HEK293T (cell line): ENCODE data around the gene TECR.

Experiments
- CTCF ChIA-PET: fragments of 350-600 bp; formaldehyde crosslinking; extraction: SDS; loops from one replicate; lab custom pipeline; 2021; ENCODE audit warnings: antibody characterized with exemption, inconsistent platforms; lab: Yijun Ruan, JAX
- POLR2A ChIA-PET: fragments of 350-600 bp; formaldehyde crosslinking; extraction: SDS; loops from one replicate; lab custom pipeline; 2020; ENCODE audit warnings: antibody characterized with exemption, inconsistent platforms; lab: Yijun Ruan, JAX
- DNase-seq: peaks from one replicate; pipeline ENCODE4 v3.0.0; 2012; ENCODE audit warnings: mixed read lengths; ENCODE audit errors: extremely low spot score
- ARNT ChIP-seq: fragments of 450-650 bp; IDR thresholded peaks from 2 replicates; pipeline ENCODE4 v1.6.1; 2017; ENCODE audit warnings: mild to moderate bottlenecking
- FOXA1 ChIP-seq: fragments of 450-650 bp; IDR thresholded peaks from 2 replicates; pipeline ENCODE4 v1.6.1; 2016; ENCODE audit warnings: mild to moderate bottlenecking
- FOXM1 ChIP-seq: fragments of 450-650 bp; IDR thresholded peaks from 2 replicates; pipeline ENCODE4 v1.6.1; 2017; ENCODE audit warnings: mild to moderate bottlenecking, borderline replicate concordance
- HDGF ChIP-seq: fragments of 450-650 bp; IDR thresholded peaks from 2 replicates; pipeline ENCODE4 v1.6.1; 2017; ENCODE audit warnings: antibody characterized with exemption, borderline replicate concordance
- NFRKB ChIP-seq: fragments of 450-650 bp; IDR thresholded peaks from 2 replicates; pipeline ENCODE4 v1.6.1; 2016; ENCODE audit warnings: mild to moderate bottlenecking, moderate library complexity
- ZNF384 ChIP-seq: fragments of 450-650 bp; IDR thresholded peaks from 2 replicates; pipeline ENCODE4 v1.6.1; 2016
- TF ChIP-seq, protein P1 (sequence below): fragments of 450-650 bp; IDR thresholded peaks from 2 replicates; pipeline ENCODE4 v1.6.1; 2016

Gene TECR

DNA sequence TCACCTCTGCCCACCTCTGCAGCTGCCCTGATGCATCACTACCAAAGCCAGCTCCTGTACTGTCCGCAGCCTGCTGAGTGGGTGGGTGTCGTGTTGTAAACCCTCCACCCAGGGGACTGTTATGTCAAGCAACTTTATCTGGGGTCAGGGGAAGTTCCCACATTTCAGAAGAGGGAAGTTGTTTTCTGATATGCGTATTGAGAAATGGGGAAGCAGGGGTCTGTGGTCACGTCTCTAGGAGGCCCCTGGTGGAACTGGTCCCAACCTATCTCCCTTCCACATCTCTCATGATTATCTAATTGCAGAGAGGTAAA is 84.7 kb downstream of the TECR start:
- ChIA-PET POLR2A (no interaction called here), CTCF (no interaction called here)
- TF ChIP-seq FOXA1 = no peak
- TF ChIP-seq ARNT = no peak
- no peak for TF ChIP-seq NFRKB
- no peak for TF ChIP-seq FOXM1
- no peak for TF ChIP-seq ZNF384
- TF ChIP-seq, protein P1, sequence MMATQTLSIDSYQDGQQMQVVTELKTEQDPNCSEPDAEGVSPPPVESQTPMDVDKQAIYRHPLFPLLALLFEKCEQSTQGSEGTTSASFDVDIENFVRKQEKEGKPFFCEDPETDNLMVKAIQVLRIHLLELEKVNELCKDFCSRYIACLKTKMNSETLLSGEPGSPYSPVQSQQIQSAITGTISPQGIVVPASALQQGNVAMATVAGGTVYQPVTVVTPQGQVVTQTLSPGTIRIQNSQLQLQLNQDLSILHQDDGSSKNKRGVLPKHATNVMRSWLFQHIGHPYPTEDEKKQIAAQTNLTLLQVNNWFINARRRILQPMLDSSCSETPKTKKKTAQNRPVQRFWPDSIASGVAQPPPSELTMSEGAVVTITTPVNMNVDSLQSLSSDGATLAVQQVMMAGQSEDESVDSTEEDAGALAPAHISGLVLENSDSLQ = no peak
- no peak for TF ChIP-seq HDGF
- no peak for DNase-seq
